A549 (cell line): ENCODE data around the gene ZNF48. TPM values are rescaled to one million over a fixed set of nuclear protein-coding genes. Genes with fewer than 3 reads are reported as not detected.

ENCODE experiments used
- ATAC-seq, 2 experiments: fragments of 200-7000 bp in 1 of 2; fragments of >200 bp in 1 of 2; cut with Nextera tagmentation in 1 of 2; cut with Tn5 transposase in 1 of 2; 3 replicates each; pipeline versions ENCODE4 v1.8.0 to v1.9.1; 2018 to 2020; ENCODE audit warnings: mild to moderate bottlenecking in 1 of 2, moderate library complexity in 1 of 2
- CTCF ChIA-PET: fragments of 300-600 bp; sonication (Branson Sonifier 250); formaldehyde crosslinking; extraction: SDS; loops from one replicate; lab custom pipeline; 2021; ENCODE audit warnings: antibody characterized with exemption, inconsistent platforms; lab: Yijun Ruan, JAX
- POLR2A ChIA-PET: fragments of 350-600 bp; formaldehyde crosslinking; extraction: SDS; loops from one replicate; lab custom pipeline; 2021; ENCODE audit warnings: antibody characterized with exemption, inconsistent platforms; lab: Yijun Ruan, JAX
- DNase-seq, 2 experiments: peaks; one replicate each; pipeline versions ENCODE4 v3.0.0 to v3.0.0-alpha.2; 2011 to 2016; ENCODE audit warnings: low read depth in 1 of 2, low spot score in 1 of 2
- FAIRE-seq: peaks from 2 replicates; lab custom pipeline; 2011; peaks lifted over from hg19 to GRCh38; lab: Jason Lieb, UNC
- H3K27ac ChIP-seq, 2 experiments: fragments of >200 bp; sonication (Bioruptor Twin); formaldehyde crosslinking; 3 replicates each; pipeline ENCODE4 v1.5.1; 2016 to 2017
- H3K4me1 ChIP-seq: fragments of >200 bp; sonication (Bioruptor Twin); formaldehyde crosslinking; 3 replicates; pipeline ENCODE4 v1.6.1; 2016
- H3K4me2 ChIP-seq: fragments of >200 bp; sonication (Bioruptor Twin); formaldehyde crosslinking; 3 replicates; pipeline ENCODE4 v1.6.1; 2016
- H3K4me3 ChIP-seq: fragments of >200 bp; sonication (Bioruptor Twin); formaldehyde crosslinking; 3 replicates; pipeline ENCODE4 v1.5.1; 2016
- H3K9me3 ChIP-seq: fragments of >200 bp; sonication (Bioruptor Twin); formaldehyde crosslinking; 3 replicates; pipeline ENCODE4 v1.6.1; 2016
- CBX2 ChIP-seq: fragments of 200-600 bp; sonication (generic); IDR thresholded peaks from 2 replicates; pipeline ENCODE4 v1.6.1; 2016; ENCODE audit warnings: low read depth, mild to moderate bottlenecking, borderline replicate concordance
- CBX8 ChIP-seq: fragments of 200-600 bp; sonication (generic); IDR thresholded peaks from 2 replicates; pipeline ENCODE4 v1.6.1; 2016
- CHD4 ChIP-seq: fragments of 200-600 bp; sonication (generic); IDR thresholded peaks from 2 replicates; pipeline ENCODE4 v1.6.1; 2016; ENCODE audit warnings: antibody characterized with exemption, mild to moderate bottlenecking, borderline replicate concordance
- EHMT2 ChIP-seq: fragments of 200-600 bp; sonication (generic); IDR thresholded peaks from 2 replicates; pipeline ENCODE4 v1.6.1; 2016; ENCODE audit warnings: antibody characterized with exemption, low read depth, mild to moderate bottlenecking, moderate library complexity
- ESRRA ChIP-seq: fragments of 150-350 bp; IDR thresholded peaks from 2 replicates; pipeline ENCODE4 v1.6.1; 2014; ENCODE audit warnings: mild to moderate bottlenecking, low read length, borderline replicate concordance
- FOSB ChIP-seq: fragments of 250-450 bp; sonication (Bioruptor Pico); IDR thresholded peaks from 2 replicates; pipeline ENCODE4 v1.5.0; 2020; ENCODE audit warnings: mild to moderate bottlenecking, moderate library complexity
- FOSL2 ChIP-seq, 2 experiments: fragments of 450-650 bp in 1 of 2; fragments of >200 bp in 1 of 2; sonication (Bioruptor Twin) in 1 of 2; formaldehyde crosslinking; IDR thresholded peaks; 2 replicates each; pipeline versions ENCODE4 v1.5.0 to v1.6.1; 2016 to 2020; ENCODE audit warnings: mild to moderate bottlenecking in 1 of 2, moderate library complexity in 1 of 2
- FOXS1 ChIP-seq: fragments of 250-450 bp; sonication (Bioruptor Pico); IDR thresholded peaks from 2 replicates; pipeline ENCODE4 v1.5.0; 2020; ENCODE audit warnings: mild to moderate bottlenecking, moderate library complexity
- GATA3 ChIP-seq: IDR thresholded peaks from 2 replicates; pipeline ENCODE4 v1.6.1; 2012; ENCODE audit warnings: borderline replicate concordance
- JUN ChIP-seq, 2 experiments: fragments of >200 bp; sonication (Bioruptor Twin); formaldehyde crosslinking; IDR thresholded peaks; 2 replicates in 1 of 2; 3 replicates in 1 of 2; pipeline ENCODE4 v1.6.1; 2016 to 2017
- MAFK ChIP-seq: fragments of 450-650 bp; IDR thresholded peaks from 2 replicates; pipeline ENCODE4 v1.6.1; 2014; ENCODE audit not compliant: partially characterized antibody
- NPAS2 ChIP-seq: fragments of 250-450 bp; sonication (Bioruptor Pico); IDR thresholded peaks from 2 replicates; pipeline ENCODE4 v1.8.0; 2022; ENCODE audit warnings: mild to moderate bottlenecking, moderate library complexity, borderline replicate concordance
- NR3C1 ChIP-seq: fragments of >200 bp; sonication (Bioruptor Twin); formaldehyde crosslinking; IDR thresholded peaks from 3 replicates; pipeline ENCODE4 v1.6.1; 2017
- POLR2A ChIP-seq: IDR thresholded peaks from 2 replicates; pipeline ENCODE4 v1.6.1; 2012; ENCODE audit warnings: mild to moderate bottlenecking, low read length
- RCOR1 ChIP-seq: fragments of 150-350 bp; IDR thresholded peaks from 2 replicates; pipeline ENCODE4 v1.6.1; 2014; ENCODE audit warnings: antibody characterized with exemption, low read length, low read depth
- RNF2 ChIP-seq: fragments of 200-600 bp; sonication (generic); IDR thresholded peaks from 2 replicates; pipeline ENCODE4 v1.6.1; 2016; ENCODE audit warnings: low read depth, mild to moderate bottlenecking, antibody characterized with exemption, moderate library complexity, borderline replicate concordance
- WGBS: methylation state at CpG from one replicate; pipeline ENCODE4 v1.1.6; 2017; ENCODE audit errors: missing lambda C conversion rate; 5-methylcytosine and 5-hydroxymethylcytosine counted together
- polyA plus RNA-seq, 4 experiments: library from polyadenylated mRNA; depleted of rRNA in 3 of 4; stranded (reverse); fragments of >200 nt; fragmentation: RNase III in 1 of 4; extraction: RNeasy Plus Mini Kit Qiagen cat#74134 plus additional on column Dnase treatment in 1 of 4; gene quantifications; 2 replicates in 3 of 4; 3 replicates in 1 of 4; pipeline ENCODE4 v1.2.3, GENCODE V29; 2011 to 2017
- TF ChIP-seq, protein P1 (sequence below): fragments of >200 bp; sonication (Bioruptor Twin); formaldehyde crosslinking; IDR thresholded peaks from 2 replicates; pipeline ENCODE4 v1.6.1; 2016
- TF ChIP-seq, protein P2 (sequence below): fragments of >200 bp; sonication (Bioruptor Twin); formaldehyde crosslinking; IDR thresholded peaks from 3 replicates; pipeline ENCODE4 v1.5.1; 2016
- TF ChIP-seq, protein P3 (sequence below): fragments of 250-450 bp; sonication (Bioruptor Pico); IDR thresholded peaks from 2 replicates; pipeline ENCODE4 v1.5.0; 2021; ENCODE audit warnings: mild to moderate bottlenecking, moderate library complexity, borderline replicate concordance
- TF ChIP-seq, protein P4 (sequence below): fragments of 200-600 bp; sonication (generic); IDR thresholded peaks from 2 replicates; pipeline ENCODE4 v1.6.1; 2016; ENCODE audit warnings: antibody characterized with exemption, mild to moderate bottlenecking, moderate library complexity

ZNF48 gene
- polyA plus RNA-seq, 2 of the 4 experiments (the other 2 are of a cell fraction), result 9.3 to 10.4 TPM

DNA sequence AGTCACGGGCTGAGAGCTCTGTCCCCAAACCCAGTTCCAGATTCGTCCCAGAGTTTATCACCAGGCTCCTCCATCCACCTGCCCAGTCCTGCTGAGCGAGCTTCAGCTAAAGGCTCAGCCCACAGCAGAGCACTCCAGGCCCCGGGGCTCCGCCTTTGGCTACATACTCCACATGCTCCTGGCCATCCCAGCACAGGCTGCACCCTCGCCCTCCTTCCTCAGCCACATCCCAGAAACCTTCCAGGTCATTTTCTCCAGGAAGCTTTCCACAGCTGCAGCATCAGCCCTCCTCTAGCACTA is 35.4 kb upstream of the ZNF48 start:
- FAIRE-seq, result no peak
- POLR2A ChIA-PET, result interaction anchor here (2.3 kb wide), 1 partner anchor 11 kb away, joined by 8 read pairs; no protein-coding TSS in a partner anchor

DNA sequence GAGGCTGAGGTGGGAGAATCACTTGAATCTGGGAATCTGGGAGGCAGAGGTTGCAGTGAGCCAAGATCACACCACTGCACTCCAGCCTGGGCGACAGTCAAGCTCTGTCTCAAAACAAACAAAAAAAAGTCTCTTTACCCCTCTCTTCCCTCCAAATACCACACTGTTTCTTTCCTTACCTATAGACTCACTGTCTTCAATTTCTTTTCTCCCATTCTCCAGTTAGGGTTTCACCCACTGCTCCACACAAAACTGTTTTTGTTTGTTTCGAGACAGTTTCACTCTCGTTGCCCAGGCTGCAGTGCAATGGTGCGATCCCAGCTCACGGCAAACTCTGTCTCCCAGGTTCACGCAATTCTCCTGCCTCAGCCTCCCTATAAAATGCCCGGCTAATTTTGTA is 34.0 kb upstream of the ZNF48 start:
- ChIA-PET CTCF (no interaction called here), POLR2A (no interaction called here)
- 96% methylated on average over 7 of the region's 7 CpGs for WGBS
- TF ChIP-seq GATA3 (no peak), CBX2 (no peak), CHD4 (no peak), RCOR1 (no peak), CBX8 (no peak), FOXS1 (CRISPR knock-in tag) (no peak), ESRRA (no peak), MAFK (no peak), EHMT2 (no peak), NR3C1 (no peak), RNF2 (no peak), NPAS2 (CRISPR knock-in tag) (no peak), POLR2A (no peak), FOSB (no peak), FOSL2 (IDR thresholded peaks at IDR 0.05) (no peak), FOSL2 (CRISPR knock-in tag; IDR thresholded peaks at IDR 0.05) (no peak)
- TF ChIP-seq, protein P1, sequence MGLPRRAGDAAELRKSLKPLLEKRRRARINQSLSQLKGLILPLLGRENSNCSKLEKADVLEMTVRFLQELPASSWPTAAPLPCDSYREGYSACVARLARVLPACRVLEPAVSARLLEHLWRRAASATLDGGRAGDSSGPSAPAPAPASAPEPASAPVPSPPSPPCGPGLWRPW, result no peak
- TF ChIP-seq, protein P2, sequence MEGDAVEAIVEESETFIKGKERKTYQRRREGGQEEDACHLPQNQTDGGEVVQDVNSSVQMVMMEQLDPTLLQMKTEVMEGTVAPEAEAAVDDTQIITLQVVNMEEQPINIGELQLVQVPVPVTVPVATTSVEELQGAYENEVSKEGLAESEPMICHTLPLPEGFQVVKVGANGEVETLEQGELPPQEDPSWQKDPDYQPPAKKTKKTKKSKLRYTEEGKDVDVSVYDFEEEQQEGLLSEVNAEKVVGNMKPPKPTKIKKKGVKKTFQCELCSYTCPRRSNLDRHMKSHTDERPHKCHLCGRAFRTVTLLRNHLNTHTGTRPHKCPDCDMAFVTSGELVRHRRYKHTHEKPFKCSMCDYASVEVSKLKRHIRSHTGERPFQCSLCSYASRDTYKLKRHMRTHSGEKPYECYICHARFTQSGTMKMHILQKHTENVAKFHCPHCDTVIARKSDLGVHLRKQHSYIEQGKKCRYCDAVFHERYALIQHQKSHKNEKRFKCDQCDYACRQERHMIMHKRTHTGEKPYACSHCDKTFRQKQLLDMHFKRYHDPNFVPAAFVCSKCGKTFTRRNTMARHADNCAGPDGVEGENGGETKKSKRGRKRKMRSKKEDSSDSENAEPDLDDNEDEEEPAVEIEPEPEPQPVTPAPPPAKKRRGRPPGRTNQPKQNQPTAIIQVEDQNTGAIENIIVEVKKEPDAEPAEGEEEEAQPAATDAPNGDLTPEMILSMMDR, result no peak
- TF ChIP-seq, protein P3, sequence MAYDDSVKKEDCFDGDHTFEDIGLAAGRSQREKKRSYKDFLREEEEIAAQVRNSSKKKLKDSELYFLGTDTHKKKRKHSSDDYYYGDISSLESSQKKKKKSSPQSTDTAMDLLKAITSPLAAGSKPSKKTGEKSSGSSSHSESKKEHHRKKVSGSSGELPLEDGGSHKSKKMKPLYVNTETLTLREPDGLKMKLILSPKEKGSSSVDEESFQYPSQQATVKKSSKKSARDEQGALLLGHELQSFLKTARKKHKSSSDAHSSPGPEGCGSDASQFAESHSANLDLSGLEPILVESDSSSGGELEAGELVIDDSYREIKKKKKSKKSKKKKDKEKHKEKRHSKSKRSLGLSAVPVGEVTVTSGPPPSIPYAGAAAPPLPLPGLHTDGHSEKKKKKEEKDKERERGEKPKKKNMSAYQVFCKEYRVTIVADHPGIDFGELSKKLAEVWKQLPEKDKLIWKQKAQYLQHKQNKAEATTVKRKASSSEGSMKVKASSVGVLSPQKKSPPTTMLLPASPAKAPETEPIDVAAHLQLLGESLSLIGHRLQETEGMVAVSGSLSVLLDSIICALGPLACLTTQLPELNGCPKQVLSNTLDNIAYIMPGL, result no peak
- ATAC-seq, result no peak
- no peak for FAIRE-seq
- Histone ChIP-seq H3K4me2 (no peak overlapping the region), H3K9me3 (no peaks in the 10 kb centered on the region), H3K4me1 (peaks cover 16% of the 10 kb centered on the region), H3K4me3 (no peak overlapping the region), H3K27ac (no peak overlapping the region)
- DNase-seq, result no peak

More for the DNA sequence above, 35.4 kb upstream of the ZNF48 start:
- 88% methylated on average over 6 of the region's 6 CpGs for WGBS
- ATAC-seq (no peak), DNase-seq (no peak)
- no peak for TF ChIP-seq RCOR1
- TF ChIP-seq, protein P2, result no peak
- no peak for TF ChIP-seq FOSB
- TF ChIP-seq, protein P4, sequence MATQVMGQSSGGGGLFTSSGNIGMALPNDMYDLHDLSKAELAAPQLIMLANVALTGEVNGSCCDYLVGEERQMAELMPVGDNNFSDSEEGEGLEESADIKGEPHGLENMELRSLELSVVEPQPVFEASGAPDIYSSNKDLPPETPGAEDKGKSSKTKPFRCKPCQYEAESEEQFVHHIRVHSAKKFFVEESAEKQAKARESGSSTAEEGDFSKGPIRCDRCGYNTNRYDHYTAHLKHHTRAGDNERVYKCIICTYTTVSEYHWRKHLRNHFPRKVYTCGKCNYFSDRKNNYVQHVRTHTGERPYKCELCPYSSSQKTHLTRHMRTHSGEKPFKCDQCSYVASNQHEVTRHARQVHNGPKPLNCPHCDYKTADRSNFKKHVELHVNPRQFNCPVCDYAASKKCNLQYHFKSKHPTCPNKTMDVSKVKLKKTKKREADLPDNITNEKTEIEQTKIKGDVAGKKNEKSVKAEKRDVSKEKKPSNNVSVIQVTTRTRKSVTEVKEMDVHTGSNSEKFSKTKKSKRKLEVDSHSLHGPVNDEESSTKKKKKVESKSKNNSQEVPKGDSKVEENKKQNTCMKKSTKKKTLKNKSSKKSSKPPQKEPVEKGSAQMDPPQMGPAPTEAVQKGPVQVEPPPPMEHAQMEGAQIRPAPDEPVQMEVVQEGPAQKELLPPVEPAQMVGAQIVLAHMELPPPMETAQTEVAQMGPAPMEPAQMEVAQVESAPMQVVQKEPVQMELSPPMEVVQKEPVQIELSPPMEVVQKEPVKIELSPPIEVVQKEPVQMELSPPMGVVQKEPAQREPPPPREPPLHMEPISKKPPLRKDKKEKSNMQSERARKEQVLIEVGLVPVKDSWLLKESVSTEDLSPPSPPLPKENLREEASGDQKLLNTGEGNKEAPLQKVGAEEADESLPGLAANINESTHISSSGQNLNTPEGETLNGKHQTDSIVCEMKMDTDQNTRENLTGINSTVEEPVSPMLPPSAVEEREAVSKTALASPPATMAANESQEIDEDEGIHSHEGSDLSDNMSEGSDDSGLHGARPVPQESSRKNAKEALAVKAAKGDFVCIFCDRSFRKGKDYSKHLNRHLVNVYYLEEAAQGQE, result no peak
- no peak for TF ChIP-seq JUN (IDR thresholded peaks at IDR 0.05)
- TF ChIP-seq, all 56 proteins: peak for 0
- Histone ChIP-seq H3K27ac (no peak overlapping the region), H3K4me1 (peaks cover 19% of the 10 kb centered on the region), H3K4me2 (no peak overlapping the region), H3K9me3 (no peaks in the 10 kb centered on the region), H3K4me3 (no peak overlapping the region)
- CTCF ChIA-PET, result interaction anchor here (0.9 to 1.2 kb wide), 2 partner anchors 9 to 49 kb away, joined by 3 to 4 read pairs; no protein-coding TSS in a partner anchor
